Suprapubic skin (tissue), 3 donors: ENCODE results near the gene UEVLD.

Experiments used
- CTCF ChIP-seq, 2 donors: fragments of 200-600 bp in 1 of 2; fragments of 450-650 bp in 1 of 2; sonication (generic) in 1 of 2; IDR thresholded peaks; one replicate each; pipeline ENCODE4 v1.5.1; 2016 to 2019; ENCODE audit warnings: antibody characterized with exemption in 2 of 2, mild to moderate bottlenecking in 1 of 2, moderate library complexity in 1 of 2
- EP300 ChIP-seq: sonication (generic); formaldehyde crosslinking; IDR thresholded peaks from one replicate; pipeline ENCODE4 v1.6.1; 2017; ENCODE audit warnings: antibody characterized with exemption
- POLR2A ChIP-seq, 2 donors: fragments of 450-650 bp; IDR thresholded peaks; one replicate each; pipeline ENCODE4 v1.6.1; 2017; ENCODE audit warnings: antibody characterized with exemption in 2 of 2, mild to moderate bottlenecking in 2 of 2, moderate library complexity in 2 of 2

GRCh38 chr11:18534245-18534644 lies 54.3 kb downstream of the UEVLD start:
- no peak for TF ChIP-seq CTCF (IDR thresholded peaks at IDR 0.05)
- no peak for TF ChIP-seq POLR2A (IDR thresholded peaks at IDR 0.05)
- no peak for TF ChIP-seq EP300
